Hematopoietic multipotent progenitor cell treated with erythropoietin and hydrocortisone succinate and interleukin-3 and kit ligand, for 4 days (in vitro differentiated cells): ENCODE data around the gene TMEM132A.
"Not testable (repeated sequence)": the region's sequence is repeated elsewhere in the genome, so short reads cannot be mapped to it uniquely, and the experiment has no call there.

Source experiments
- DNase-seq: peaks from one replicate; pipeline ENCODE4 v3.0.0-alpha.2; 2015

TMEM132A gene

DNA sequence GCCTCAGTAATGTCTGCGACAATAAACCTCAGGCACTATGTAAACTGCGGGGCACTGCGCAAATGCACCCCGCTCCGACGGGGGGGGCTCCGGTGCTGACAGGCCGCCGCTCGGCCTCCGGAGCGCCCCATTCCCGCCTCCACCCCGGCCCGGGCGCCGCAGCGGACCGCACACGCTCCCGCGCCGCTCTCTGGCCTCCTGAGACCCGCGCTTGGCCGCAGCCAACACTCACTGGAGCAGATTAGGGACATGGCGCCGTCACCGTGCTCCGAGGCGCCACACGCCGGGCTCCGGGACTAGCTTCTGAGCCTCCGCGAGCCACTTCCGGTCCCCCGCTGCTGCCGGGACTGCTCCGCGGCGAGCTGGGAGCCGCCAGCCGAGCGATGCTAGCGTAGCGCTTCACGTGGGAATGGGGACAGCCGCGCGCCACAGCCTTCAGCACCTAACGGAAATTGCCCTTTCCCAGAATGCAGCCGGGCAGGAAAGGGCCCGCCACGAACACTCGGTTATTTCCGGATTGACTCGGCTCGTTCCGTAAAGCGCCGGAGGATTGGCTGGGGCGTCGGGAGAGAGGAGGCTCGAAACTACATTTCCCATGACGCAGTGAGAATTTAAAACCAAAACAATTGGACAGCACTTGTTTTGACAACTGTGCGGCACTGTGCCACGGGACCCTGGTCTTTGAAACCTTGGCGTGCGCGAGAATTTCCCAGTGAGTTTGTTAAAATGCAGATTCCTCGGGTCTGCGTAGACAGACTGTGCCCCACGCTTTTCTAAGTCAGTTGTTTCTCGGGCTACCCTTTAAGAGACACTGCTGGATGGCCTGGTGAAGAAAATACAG lies 17.9 kb upstream of the TMEM132A start, which contains the start of gene PRPF19:
Gene PRPF19 (minus strand): TSS at position 454 of the 841 bp plus-strand sequence. CDS start 203 bp downstream, at position 251.
- peak; percentile 99 for DNase-seq

DNA sequence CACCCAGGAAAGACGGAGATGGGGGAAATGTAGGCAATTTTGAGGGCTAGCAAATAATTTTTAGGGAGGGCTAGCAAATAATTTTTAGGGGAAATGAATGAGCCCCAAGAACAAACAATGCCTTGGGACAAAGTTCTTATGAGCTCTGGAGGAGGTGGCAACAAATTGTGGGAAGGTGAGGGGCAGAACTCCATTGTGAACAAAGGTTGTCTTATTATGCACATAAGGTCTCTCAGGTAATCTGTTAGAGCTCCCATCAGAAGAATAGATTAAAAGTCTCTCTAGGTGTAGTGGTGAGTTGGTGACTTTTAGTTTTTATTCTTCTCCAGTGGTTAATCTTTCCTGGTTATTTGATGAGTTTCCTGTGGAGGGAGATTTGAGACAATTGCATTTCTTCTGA lies 15.5 kb upstream of the TMEM132A start:
- DNase-seq = no peak

GRCh38 chr11:60909680-60910280 lies 14.5 kb upstream of the TMEM132A start:
- not testable (repeated sequence) for DNase-seq

DNA sequence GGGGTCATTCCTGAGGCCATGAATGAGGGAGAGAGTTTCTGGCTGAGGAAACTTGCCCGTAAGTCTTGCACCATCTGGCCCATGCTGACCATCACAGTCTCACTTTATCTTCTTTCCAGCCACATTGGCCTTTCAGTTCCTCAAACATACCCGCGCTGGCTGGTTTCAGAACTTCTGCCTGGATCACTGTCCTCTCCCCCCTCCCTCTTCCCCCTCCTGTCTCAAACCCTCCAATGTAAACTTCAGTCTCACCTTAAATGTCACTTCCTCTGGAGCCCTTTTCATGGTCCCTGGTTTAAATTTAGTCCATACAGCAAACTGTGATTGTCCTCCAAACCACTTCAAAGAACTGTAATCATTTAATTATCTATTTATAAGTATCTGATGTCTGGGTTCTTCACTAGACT lies 14.0 kb upstream of the TMEM132A start:
- peak; percentile 26 for DNase-seq

DNA sequence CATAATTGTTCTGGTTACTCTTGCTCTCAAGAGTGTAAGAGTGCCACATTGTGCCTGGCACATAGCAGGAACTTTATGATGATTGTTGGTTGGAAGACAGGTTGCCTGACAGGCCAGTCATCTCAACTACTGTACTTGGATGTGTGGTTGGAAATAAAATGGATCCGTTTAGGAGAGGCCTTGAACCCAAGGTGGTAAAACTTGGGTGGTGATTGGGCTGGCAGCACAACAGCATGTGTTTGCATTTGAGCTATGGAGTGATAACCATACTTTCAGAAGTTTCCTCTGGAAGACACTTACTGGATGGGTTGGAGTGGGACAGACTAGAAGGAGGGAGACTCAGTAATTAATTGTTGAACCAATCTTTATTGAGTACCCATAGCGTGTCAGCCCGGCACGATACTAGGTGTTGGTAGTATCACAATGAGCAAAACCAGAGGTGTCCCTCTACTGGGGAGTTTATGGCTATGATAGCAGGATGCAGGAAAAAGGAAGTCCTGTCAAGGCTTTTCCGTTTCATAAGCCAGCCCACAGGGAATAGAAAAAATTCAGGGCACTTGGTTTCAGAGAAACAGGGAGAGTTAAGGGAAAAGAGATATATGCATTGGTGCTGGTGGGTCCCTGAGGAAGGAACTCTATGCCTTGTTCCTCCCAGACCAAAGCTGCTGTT lies 13.4 kb upstream of the TMEM132A start:
- DNase-seq = peak; percentile 51

DNA sequence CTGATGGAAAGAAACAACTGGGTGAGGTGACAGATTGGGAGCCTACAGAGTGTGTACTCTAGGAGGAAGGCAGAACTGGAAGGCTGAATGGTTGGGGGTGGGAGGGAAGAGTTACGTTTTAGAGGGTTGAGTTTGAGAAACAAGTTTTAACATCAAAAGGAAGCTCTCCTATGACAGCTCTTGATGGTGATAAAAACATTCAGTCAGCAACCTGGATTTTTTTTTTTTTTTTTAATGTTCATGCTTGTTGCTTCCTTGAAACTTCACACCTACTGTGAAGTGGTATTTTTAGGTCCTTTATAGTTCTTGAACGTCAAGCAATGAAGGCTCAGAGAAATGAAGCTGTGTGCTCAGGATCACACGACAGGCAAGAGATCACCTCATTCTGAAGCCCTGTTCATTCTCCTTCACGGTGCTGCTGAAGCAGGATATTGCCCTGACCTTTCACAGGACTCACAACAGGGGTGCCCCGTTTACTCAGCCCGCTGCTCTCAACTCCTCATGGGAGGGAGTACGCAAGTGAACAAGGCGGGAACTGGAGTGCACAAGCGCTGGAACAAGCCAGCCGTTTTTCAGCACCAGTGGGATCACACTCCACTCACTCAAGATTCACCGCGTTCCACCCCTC lies 11.9 kb upstream of the TMEM132A start:
- no peak for DNase-seq

DNA sequence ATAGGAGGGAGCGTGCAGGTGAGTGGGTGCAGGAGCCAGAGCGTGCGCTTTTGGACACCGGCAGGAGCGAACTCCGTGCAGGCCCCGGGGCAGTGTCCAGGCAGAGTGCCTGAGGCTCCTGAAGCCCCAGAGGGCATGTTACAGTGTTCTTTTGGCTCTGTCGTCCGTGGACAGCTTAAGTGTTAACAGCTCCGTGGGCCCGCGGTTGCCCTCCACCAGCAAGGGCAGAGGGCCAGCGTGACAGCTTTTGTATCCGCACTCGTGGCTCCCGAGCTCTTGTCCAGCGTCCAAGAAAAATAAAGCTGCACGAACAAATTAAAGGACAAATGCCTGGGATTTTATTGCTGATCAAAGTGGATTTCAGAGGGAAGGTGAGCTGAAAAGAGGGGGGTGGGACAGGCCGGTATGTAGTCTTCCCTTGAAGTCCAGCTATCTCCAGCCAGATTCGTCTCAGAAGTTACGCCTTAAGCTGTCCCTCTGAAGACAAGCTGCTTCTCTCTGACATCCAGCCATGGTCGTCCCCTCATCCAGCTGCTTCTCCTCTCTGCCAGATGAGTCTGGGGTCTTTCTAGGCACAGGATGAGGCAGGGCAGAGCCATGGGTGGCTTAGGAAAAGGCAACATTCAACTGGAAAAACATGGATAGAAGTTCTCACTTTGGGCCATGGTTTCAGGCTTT lies 11.3 kb upstream of the TMEM132A start:
- DNase-seq = no peak

DNA sequence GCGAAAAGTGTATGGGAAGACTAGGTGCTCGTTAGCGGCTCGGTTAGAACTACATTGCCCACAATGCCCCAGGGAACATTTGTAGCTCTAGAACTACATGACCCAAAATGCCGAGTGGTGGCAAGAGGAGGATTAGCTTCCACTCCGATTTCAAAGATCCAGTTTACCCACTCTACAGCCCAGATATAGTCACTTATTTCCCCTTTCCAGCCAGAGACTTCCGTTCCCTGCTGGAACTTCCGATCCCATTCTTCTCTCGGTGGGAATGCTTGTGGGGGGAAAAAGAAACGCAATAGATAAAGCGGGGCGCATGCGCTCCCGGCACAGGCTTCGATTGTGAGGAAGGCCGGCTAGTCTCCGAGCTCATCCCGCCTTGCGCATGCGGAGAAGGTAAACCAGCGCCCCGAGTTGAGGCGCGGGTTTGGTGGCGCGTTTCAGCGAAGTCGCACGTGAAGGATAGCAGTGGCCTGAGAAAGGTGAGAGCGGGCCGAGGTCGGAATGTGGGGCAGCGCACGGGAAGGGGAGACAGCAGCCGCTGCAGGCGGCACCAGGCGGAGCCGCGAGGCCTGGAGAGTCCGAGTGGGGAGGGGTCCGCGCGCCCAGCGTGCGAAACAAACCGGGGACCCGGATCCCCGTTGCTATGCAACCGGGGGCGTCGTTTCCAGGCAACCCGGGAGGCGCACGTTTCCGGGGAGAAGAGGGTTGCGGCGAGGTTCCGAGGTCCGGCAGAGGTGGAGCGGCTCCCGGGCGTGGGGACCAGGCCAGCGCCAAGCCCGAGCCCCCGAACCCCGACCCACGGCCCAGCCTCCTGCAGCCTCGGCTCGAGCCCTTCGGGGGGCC lies 10.2 kb upstream of the TMEM132A start, which contains the start of gene TMEM109:
Gene TMEM109 (plus strand): TSS at position 366 of the 840 bp plus-strand sequence. CDS start 5,536 bp downstream, outside the sequence.
- peak; percentile 96 for DNase-seq

- DNase-seq = peak; percentile 68
These were observed 9.5 kb upstream of the TMEM132A start for GRCh38 chr11:60914633-60915247.

- peak; percentile 83 for DNase-seq
These were observed 8.9 kb upstream of the TMEM132A start for GRCh38 chr11:60915248-60915914.

DNA sequence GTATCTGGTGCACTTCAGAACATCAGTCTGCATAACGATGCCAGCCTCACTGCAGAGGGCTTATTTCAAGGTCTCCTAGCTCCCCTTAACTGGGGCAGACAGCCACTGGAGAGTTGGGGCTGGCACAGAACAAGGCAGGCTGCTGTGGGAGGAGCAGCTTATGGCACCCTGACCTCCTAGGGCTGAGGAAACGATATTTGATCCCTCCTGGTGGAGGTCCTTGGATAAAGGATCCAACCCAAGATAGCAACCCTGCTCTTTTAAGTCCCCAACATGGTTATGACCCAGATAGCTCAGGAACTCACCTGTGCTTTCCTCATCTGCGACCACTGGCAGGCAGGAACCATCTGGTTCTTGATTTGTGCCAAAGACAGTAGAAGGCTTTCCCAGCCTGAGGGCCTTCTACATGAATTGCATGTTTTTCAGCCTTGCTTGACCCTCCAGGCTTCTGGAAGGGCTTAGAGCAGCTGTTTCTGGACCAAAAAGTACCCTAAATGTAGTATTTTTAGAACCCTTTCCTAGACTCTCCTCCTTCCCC lies 7.5 kb upstream of the TMEM132A start:
- DNase-seq = no peak

GRCh38 chr11:60917267-60917666 lies 7.0 kb upstream of the TMEM132A start:
- no peak for DNase-seq

- DNase-seq = peak; percentile 31
These were observed 5.9 kb upstream of the TMEM132A start for GRCh38 chr11:60918251-60918938.

GRCh38 chr11:60918939-60919265 lies 5.4 kb upstream of the TMEM132A start:
- no peak for DNase-seq

GRCh38 chr11:60919320-60919719 lies 4.9 kb upstream of the TMEM132A start:
- peak; percentile 25 for DNase-seq

DNA sequence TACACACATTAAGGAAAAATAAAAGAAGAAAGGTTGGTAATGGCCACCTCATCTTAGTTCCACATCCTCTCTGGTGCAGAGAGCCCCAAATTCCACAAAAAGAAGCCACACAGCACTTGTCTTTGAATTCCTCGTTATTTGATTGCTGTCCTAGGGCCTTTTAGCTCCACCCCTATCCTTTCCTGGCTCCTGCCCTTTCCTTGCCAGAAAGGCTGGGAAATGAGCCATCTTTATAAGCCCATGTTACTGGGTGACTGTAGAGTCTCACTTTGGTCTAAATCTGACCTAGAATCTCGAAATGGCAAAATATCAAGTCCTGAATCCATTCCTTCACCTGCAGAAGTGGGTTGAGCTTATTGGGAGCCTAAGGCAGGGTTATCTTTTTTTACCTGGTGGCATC lies 4.3 kb upstream of the TMEM132A start:
- no peak for DNase-seq

DNA sequence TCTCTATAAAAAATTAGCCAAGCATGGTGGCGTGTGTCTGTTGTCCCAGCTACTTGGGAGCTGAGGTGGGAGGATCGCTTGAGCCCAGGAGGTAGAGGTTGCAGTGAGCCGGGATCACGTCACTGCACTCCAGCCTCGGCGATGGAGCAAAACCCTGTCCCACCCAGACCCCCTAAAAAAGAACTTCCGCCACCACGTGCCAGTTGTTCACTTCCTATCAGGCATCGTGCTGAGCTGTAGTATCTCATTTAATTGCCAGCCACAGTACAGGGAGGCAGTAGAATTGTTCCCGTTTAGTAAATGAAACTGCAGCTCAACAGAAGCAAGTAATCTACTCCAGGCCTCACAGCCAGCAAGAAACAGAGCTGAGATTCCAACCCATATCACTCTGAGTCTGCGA lies 3.0 kb upstream of the TMEM132A start:
- no peak for DNase-seq

DNA sequence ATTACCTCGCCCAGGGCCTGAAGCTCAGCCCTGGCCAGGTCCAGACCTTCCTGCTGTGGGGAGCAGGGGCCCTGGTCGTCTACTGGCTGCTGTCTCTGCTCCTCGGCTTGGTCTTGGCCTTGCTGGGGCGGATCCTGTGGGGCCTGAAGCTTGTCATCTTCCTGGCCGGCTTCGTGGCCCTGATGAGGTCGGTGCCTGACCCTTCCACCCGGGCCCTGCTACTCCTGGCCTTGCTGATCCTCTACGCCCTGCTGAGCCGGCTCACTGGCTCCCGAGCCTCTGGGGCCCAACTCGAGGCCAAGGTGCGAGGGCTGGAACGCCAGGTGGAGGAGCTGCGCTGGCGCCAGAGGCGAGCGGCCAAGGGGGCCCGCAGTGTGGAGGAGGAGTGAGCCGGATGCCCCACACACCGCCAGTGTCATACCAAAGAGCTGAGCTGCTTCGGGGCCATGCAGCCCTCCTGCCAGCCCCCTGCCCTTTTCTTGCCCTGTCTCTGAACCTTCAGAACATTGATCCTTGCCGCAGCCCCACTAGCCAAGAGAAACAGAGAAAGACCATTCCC lies 2.4 kb upstream of the TMEM132A start:
- no peak for DNase-seq

GRCh38 chr11:60922906-60923305 lies 1.4 kb upstream of the TMEM132A start:
- no peak for DNase-seq
